ENCODE measurements around the gene BEND3. TPM values are rescaled to one million over a fixed set of nuclear protein-coding genes. Genes with fewer than 3 reads are reported as not detected.
"Not testable (repeated sequence)": the region's sequence is repeated elsewhere in the genome, so short reads cannot be mapped to it uniquely, and the experiment has no call there.

BEND3 gene
- total RNA-seq, 1 donor from 2014 or later = 3.8 TPM

DNA sequence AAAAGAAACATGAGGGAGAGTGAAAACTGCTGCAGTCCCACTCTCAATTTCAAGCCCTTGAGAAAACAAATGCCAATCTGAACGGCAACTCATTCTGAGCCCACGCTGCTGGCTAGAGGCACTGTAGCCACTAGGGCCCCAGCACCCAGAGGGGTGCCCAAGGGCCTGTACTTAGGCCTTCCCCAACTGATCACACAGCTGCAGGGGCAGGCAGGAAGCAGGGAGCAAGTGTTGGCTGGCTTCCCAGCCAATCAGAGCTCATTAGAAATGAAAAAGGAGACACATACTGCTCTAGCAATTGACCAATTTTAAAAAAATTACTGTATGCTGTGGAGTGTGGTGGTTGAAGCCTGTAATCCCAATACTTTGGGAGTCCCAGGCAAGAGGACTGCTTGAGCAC lies 3.7 kb upstream of the BEND3 start:
- DNase-seq = no peak
- H3K4me3 ChIP-seq = no peak overlapping the region

DNA sequence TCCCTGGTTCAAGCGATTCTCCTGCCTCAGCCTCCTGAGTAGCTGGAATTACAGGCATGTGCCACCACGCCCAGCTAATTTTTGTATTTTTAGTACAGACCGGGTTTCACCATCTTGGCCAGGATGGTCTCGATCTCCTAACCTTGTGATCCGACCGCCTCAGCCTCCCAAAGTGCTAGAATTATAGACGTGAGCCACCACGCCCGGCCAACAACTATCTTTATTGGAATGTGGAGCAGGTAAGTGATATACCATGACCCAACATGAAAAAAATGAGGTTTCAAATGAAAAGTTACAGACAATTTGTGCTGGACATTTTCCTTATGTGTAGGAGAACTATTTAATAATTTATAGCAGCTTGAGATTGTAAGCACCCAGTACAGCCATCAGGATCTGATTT lies 3.2 kb upstream of the BEND3 start:
- H3K27ac ChIP-seq; H3K36me3 ChIP-seq; ATAC-seq; H3K27me3 ChIP-seq; H3K4me3 ChIP-seq; DNase-seq; intact Hi-C loops (cut with DNase I); H3K9me3 ChIP-seq: not testable (repeated sequence)
- H3K4me1 ChIP-seq = peaks cover 18% of the 10 kb centered on the region

More for the DNA sequence above, 3.7 kb upstream of the BEND3 start:
- TF ChIP-seq, protein P1, sequence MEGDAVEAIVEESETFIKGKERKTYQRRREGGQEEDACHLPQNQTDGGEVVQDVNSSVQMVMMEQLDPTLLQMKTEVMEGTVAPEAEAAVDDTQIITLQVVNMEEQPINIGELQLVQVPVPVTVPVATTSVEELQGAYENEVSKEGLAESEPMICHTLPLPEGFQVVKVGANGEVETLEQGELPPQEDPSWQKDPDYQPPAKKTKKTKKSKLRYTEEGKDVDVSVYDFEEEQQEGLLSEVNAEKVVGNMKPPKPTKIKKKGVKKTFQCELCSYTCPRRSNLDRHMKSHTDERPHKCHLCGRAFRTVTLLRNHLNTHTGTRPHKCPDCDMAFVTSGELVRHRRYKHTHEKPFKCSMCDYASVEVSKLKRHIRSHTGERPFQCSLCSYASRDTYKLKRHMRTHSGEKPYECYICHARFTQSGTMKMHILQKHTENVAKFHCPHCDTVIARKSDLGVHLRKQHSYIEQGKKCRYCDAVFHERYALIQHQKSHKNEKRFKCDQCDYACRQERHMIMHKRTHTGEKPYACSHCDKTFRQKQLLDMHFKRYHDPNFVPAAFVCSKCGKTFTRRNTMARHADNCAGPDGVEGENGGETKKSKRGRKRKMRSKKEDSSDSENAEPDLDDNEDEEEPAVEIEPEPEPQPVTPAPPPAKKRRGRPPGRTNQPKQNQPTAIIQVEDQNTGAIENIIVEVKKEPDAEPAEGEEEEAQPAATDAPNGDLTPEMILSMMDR (IDR thresholded peaks at IDR 0.05) = no peak
- H3K36me3 ChIP-seq = no peaks in the 10 kb centered on the region
- H3K4me1 ChIP-seq = peaks cover 13% of the 10 kb centered on the region
- H3K27ac ChIP-seq = no peak overlapping the region
- intact Hi-C loops (cut with DNase I) = no loop called here
- no peaks in the 10 kb centered on the region for H3K9me3 ChIP-seq
- H3K27me3 ChIP-seq = peaks cover 6% of the 10 kb centered on the region
- no peak for ATAC-seq

- TF ChIP-seq, protein P1 (IDR thresholded peaks at IDR 0.05) = no peak
- ATAC-seq (no peak), DNase-seq (no peak)
- Histone ChIP-seq H3K27me3 (peaks cover 6% of the 10 kb centered on the region), H3K4me3 (peak overlapping the region; percentile 70), H3K4me1 (peaks cover 18% of the 10 kb centered on the region), H3K9me3 (no peaks in the 10 kb centered on the region), H3K36me3 (no peaks in the 10 kb centered on the region), H3K27ac (no peak overlapping the region)
- intact Hi-C loops (cut with DNase I) = no loop called here
Observed at GRCh38 chr6:107116931-107117330, 1.6 kb upstream of the BEND3 start.

DNA sequence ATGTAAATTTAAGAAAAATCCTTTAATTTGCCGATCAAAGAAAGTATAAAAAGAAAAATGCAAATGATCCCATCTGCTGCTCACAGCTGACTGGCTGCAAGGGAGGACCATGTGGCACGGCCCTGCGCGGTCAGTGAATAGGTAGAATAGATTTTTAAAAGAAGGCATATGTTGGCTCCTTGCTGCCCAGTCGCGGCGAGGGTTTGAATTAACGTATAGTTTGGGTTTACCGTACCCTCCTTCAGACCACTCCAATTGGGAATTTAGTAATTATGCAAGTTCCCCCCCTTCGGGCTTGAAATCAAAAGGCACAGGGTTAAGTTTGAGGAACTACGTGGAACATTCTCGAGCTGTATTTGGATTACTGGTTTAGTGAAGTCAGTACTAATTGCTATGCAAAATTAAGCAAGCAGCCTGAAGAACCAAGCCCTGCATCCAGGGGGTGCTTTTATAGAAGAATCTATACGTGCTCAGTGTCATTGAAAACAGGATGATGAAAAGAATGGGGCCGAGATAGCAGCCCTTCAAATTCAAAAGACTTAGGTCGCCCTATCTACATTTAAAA lies 1.1 kb upstream of the BEND3 start:
- H3K27ac ChIP-seq = no peak overlapping the region
- peak overlapping the region; percentile 70 for H3K4me3 ChIP-seq
- no peaks in the 10 kb centered on the region for H3K36me3 ChIP-seq
- H3K4me1 ChIP-seq = peaks cover 18% of the 10 kb centered on the region
- H3K27me3 ChIP-seq = peaks cover 6% of the 10 kb centered on the region
- ATAC-seq = peak; percentile 13
- TF ChIP-seq, protein P1 (IDR thresholded peaks at IDR 0.05) = no peak
- no peaks in the 10 kb centered on the region for H3K9me3 ChIP-seq
- intact Hi-C loops (cut with DNase I) = no loop called here
- DNase-seq = peak; percentile 72

DNA sequence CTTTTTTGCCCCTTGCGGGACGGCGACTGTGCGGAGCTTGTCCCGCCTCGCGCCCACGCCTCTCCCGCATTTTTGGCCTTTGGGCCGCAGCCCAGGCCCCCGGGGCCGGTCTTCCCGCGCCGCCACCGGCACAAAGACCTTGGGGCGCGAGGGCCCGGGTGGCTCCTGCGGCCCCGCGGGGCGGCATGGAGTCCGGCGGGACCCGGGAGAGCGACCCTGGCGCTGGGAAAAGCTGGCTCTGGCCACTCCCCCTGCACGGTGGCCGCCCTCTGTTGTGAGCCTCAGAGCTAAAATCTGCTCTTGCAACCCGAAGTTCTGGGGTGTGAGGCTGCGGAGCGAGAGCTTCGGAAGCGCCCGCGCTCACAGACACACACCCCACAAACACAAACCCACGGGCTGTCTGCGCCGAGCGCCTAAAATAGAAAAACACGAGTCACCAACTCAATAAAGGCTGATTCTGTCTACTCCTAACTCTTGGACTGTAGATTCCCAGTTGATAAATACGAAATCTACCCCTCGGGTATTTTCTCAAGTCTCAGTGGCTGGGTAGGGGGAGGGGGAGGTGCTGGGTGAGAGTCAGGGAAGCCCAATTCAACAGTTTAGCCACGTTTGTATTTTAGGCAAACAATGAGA lies 496 bp upstream of the BEND3 start:
- Histone ChIP-seq H3K27me3 (peaks cover 6% of the 10 kb centered on the region), H3K4me3 (peak overlapping the region; percentile 70), H3K27ac (peak overlapping the region; percentile 75), H3K9me3 (no peaks in the 10 kb centered on the region), H3K4me1 (peaks cover 18% of the 10 kb centered on the region), H3K36me3 (no peaks in the 10 kb centered on the region)
- DNase-seq (peak; percentile 78), ATAC-seq (peak; percentile 46)
- TF ChIP-seq, protein P1 (IDR thresholded peaks at IDR 0.05) = no peak
- intact Hi-C loops (cut with DNase I) = no loop called here

DNA sequence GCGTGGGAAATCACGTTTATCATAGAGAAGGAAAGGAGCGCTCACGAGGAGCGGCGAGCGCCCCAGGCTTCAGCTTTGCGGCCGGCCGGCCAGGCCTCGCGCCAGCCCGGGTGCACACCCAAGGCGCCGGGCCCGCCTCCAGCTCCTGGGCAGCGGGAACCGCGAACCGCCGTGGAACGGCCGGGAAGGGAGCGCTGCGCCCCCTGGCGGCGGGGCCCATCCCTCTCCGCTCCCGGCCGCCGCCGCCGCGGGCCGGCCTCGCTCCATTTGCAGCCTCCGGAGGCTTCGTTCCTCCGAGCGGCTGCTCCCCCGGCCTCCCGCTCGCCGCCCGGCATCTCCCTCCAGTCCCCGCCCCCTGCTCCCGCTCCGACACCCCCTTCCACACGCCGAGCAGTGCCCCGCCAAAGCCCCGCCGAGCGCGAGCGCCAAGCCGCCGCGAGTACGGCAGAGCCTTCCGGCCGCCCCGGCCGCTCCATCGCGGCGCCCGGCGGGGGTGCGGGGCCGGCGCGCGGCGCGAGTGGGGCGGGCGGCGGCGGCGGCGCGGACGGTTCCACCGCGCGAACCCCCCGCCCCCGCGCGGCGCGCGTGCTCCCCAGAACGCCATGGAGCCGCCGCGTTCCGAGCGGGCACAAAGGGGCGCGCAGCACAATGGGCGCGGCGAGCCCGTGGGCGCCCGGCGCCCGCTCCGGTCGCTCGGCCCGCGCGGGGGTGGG lies 946 bp downstream of the BEND3 start:
- ATAC-seq (peak; percentile 98), DNase-seq (peak; percentile 94)
- TF ChIP-seq, protein P1 (IDR thresholded peaks at IDR 0.05) = peak; percentile 85
- Histone ChIP-seq H3K4me3 (peak overlapping the region; percentile 70), H3K27ac (no peak overlapping the region), H3K36me3 (no peaks in the 10 kb centered on the region), H3K9me3 (no peaks in the 10 kb centered on the region), H3K4me1 (peaks cover 18% of the 10 kb centered on the region), H3K27me3 (peaks cover 6% of the 10 kb centered on the region)
- intact Hi-C loops (cut with DNase I) = no loop called here

Measured in upper lobe of right lung (tissue), 1 donor.